Measurements from ENCODE around the gene URM1.

The URM1 gene

DNA sequence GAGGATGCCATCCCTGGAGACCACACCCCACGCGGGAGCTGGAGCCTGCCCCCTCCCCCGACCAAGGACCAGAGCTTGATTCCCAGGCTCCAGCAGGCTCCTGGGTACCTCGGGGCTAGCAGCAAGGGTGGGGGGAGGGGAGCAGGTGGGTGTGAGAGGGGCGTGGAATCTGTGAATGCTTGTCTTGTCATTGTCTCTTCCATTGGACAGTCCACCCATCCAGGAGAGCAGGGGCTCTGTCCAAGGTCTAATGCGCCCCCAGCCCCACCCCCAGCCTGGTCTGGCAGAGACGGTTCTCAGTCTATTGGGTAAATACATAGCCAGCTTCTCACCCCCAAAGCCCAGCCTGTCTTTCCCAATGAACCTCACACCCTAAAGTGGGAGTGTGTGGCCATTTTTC, 22.8 kb downstream of the URM1 start:
- TF ChIP-seq TAF1 (IDR thresholded peaks at IDR 0.05; ENCODE audit: borderline replicate concordance, insufficient read depth, low read length), result no peak
- TF ChIP-seq POLR2AphosphoS5 (IDR thresholded peaks at IDR 0.05; ENCODE audit: low read depth, low read length), result no peak
- TF ChIP-seq FOXP2 (optimal IDR thresholded peaks at IDR 0.05; ENCODE audit: borderline replicate concordance, extremely low read depth, extremely low read length, insufficient read depth), result no peak
- TF ChIP-seq, protein P1, sequence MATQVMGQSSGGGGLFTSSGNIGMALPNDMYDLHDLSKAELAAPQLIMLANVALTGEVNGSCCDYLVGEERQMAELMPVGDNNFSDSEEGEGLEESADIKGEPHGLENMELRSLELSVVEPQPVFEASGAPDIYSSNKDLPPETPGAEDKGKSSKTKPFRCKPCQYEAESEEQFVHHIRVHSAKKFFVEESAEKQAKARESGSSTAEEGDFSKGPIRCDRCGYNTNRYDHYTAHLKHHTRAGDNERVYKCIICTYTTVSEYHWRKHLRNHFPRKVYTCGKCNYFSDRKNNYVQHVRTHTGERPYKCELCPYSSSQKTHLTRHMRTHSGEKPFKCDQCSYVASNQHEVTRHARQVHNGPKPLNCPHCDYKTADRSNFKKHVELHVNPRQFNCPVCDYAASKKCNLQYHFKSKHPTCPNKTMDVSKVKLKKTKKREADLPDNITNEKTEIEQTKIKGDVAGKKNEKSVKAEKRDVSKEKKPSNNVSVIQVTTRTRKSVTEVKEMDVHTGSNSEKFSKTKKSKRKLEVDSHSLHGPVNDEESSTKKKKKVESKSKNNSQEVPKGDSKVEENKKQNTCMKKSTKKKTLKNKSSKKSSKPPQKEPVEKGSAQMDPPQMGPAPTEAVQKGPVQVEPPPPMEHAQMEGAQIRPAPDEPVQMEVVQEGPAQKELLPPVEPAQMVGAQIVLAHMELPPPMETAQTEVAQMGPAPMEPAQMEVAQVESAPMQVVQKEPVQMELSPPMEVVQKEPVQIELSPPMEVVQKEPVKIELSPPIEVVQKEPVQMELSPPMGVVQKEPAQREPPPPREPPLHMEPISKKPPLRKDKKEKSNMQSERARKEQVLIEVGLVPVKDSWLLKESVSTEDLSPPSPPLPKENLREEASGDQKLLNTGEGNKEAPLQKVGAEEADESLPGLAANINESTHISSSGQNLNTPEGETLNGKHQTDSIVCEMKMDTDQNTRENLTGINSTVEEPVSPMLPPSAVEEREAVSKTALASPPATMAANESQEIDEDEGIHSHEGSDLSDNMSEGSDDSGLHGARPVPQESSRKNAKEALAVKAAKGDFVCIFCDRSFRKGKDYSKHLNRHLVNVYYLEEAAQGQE (IDR thresholded peaks at IDR 0.05; ENCODE audit: insufficient read depth in 1 of 2, low read depth in 2 of 2, low read length in 2 of 2), result 0 out of 4 replicates have a peak, but pooled peaks of 1 of the 2 experiments have one; percentile 20
- TF ChIP-seq SIN3A (IDR thresholded peaks at IDR 0.05; ENCODE audit: borderline replicate concordance, insufficient read depth, low read length), result no peak

DNA sequence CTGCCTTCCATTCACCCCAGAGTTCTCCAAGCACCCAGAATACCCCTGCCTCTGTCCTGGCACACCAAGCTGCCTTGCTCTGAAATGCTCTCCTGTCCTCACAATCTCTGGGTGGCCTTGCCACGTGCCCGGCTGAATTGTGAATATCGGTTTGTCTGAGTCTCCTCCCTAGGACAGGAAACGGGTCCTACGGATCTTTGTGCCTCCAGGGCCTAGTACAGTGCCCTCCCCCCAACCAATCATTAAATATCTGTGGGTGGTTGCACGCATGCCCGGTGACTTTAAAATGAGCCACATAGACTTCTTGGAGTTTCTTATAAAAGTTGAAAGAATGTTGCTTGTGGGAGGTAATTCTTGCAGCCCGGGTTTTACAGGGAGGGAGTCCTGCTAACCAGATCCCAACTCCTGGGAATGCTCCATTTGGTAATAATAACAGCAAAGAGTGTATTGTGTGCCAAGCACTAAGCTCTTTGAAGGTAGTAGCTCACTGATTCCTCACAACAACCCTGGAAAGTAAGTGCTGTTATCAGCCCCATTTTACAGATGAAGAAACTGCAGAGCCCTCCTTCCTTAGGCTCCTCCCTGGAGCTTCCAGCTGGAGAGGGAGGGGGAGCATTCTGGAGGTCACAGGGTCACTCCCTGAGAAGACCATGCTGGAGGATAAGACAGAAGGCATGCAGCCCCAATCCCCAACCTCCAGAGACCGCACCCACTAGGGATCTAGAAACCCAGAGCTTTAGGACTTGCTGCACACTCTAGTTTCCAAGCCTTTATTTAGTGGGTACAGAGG, 23.4 kb downstream of the URM1 start:
- TF ChIP-seq TAF1 (IDR thresholded peaks at IDR 0.05; ENCODE audit: borderline replicate concordance, insufficient read depth, low read length) (no peak), FOXP2 (optimal IDR thresholded peaks at IDR 0.05; ENCODE audit: borderline replicate concordance, extremely low read depth, extremely low read length, insufficient read depth) (no peak), SIN3A (IDR thresholded peaks at IDR 0.05; ENCODE audit: borderline replicate concordance, insufficient read depth, low read length) (no peak)

DNA sequence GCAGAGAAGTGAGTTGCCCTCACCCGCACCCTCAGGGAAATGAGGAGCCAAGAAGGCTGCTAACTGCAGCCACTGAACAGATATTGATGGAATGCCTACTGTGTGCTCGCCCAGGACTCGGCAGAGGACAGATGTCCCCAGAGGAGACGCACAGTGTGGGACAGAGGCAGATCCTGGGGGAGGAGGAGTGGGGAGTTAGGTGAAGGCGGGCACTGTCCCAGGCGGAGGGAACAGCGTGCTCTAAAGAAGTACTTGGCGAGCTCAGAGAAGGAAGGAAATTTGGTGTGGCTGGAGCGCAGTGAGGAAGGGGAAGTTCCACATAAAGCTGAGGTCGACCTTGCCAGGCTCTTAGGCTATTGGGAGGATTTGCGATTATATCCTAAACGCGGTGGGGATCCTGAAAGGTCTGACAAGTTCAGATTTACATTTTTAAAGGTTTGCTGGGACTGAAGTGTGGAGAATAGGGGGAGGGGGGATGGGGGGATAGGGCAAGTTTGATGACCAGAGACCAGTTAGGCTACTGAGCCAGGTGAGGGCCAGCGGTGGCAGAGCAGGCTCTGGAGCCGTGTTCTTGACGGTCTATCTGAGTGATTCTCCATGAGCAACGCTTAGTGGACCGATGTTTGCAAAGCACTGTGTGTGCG, 25.9 kb downstream of the URM1 start:
- TF ChIP-seq, protein P1 (IDR thresholded peaks at IDR 0.05; ENCODE audit: insufficient read depth in 1 of 2, low read depth in 2 of 2, low read length in 2 of 2), result no peak
- TF ChIP-seq FOXP2 (optimal IDR thresholded peaks at IDR 0.05; ENCODE audit: borderline replicate concordance, extremely low read depth, extremely low read length, insufficient read depth) (no peak), SIN3A (IDR thresholded peaks at IDR 0.05; ENCODE audit: borderline replicate concordance, insufficient read depth, low read length) (no peak), POLR2AphosphoS5 (IDR thresholded peaks at IDR 0.05; ENCODE audit: low read depth, low read length) (no peak), TAF1 (IDR thresholded peaks at IDR 0.05; ENCODE audit: borderline replicate concordance, insufficient read depth, low read length) (no peak)

DNA sequence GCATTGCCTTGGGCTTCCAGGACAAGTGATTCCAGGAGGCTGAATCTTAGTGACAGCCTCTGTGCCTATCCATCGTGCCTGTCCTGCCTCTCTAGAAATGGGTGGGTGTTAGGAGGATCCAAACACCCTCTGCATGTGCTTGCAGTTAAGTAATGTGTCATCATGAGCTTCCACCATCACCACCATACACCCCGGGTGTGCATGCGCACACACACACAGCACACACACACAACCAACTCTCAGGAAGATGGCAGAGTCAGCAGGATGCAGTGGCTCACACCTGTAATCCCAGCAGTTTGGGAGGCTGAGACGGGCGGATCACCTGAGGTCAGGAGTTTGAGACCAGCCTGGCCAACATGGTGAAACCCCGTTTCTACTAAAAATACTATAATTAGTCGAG, 26.7 kb downstream of the URM1 start:
- TF ChIP-seq POLR2AphosphoS5 (IDR thresholded peaks at IDR 0.05; ENCODE audit: low read depth, low read length), result no peak
- TF ChIP-seq SIN3A (IDR thresholded peaks at IDR 0.05; ENCODE audit: borderline replicate concordance, insufficient read depth, low read length), result no peak
- no peak for TF ChIP-seq FOXP2 (optimal IDR thresholded peaks at IDR 0.05; ENCODE audit: borderline replicate concordance, extremely low read depth, extremely low read length, insufficient read depth)
- no peak for TF ChIP-seq TAF1 (IDR thresholded peaks at IDR 0.05; ENCODE audit: borderline replicate concordance, insufficient read depth, low read length)
- TF ChIP-seq, protein P1 (IDR thresholded peaks at IDR 0.05; ENCODE audit: insufficient read depth in 1 of 2, low read depth in 2 of 2, low read length in 2 of 2), result no peak

DNA sequence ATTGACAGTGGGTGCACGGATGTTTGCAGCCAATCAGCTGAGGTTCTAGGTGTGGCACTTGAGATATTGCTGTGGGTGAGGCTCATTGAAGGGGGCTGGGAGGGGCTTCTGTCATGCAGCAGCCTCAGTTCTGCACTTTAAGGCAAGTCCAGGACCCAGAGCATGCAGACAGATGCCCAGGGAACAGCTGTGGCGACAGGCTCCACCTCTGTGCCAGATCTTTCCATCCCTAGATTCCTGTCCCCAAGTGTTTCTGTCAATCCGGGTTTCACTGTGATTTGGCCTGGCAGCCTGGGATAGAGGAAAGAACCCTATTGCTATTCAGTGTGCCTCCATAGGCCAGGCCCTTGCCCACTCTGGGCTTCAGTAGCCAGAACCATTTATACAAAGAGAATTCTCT, 28.7 kb downstream of the URM1 start:
- no peak for TF ChIP-seq SIN3A (IDR thresholded peaks at IDR 0.05; ENCODE audit: borderline replicate concordance, insufficient read depth, low read length)
- no peak for TF ChIP-seq TAF1 (IDR thresholded peaks at IDR 0.05; ENCODE audit: borderline replicate concordance, insufficient read depth, low read length)
- no peak for TF ChIP-seq POLR2AphosphoS5 (IDR thresholded peaks at IDR 0.05; ENCODE audit: low read depth, low read length)
- TF ChIP-seq, protein P1 (IDR thresholded peaks at IDR 0.05; ENCODE audit: insufficient read depth in 1 of 2, low read depth in 2 of 2, low read length in 2 of 2), result no peak
- TF ChIP-seq FOXP2 (optimal IDR thresholded peaks at IDR 0.05; ENCODE audit: borderline replicate concordance, extremely low read depth, extremely low read length, insufficient read depth), result no peak

All from PFSK-1 (cell line).